Left lobe of liver (tissue), 2 donors: ENCODE data around the gene TRPV5. TPM values are rescaled to one million over a fixed set of nuclear protein-coding genes. Genes with fewer than 3 reads are reported as not detected.

Source experiments
- ATAC-seq: fragments of 200-7000 bp; cut with Tn5 transposase; one replicate; pipeline ENCODE4 v1.9.1; 2020; ENCODE audit warnings: mild to moderate bottlenecking, moderate library complexity
- DNase-seq: peaks from one replicate; pipeline ENCODE4 v3.0.0-alpha.2; 2020; ENCODE audit warnings: low spot score
- total RNA-seq: library from RNA; stranded (reverse); gene quantifications from one replicate; pipeline ENCODE4 v1.2.1, GENCODE V29; 2021
- donor health status: DM: no; HTN: no; CAD: no; lungs with moderate emphysema.
- donor health status: DM: no; HTN: yes; CAD: no.

The TRPV5 gene
- total RNA-seq, 1 donor from 2014 or later, result not detected

- DNase-seq (peak; percentile 38), ATAC-seq (peak; percentile 63)
Measured at GRCh38 chr7:142889816-142890215, 43.7 kb downstream of the TRPV5 start.

- no peak for ATAC-seq
- peak; percentile 6 for DNase-seq
Measured at GRCh38 chr7:142887282-142888015, 46.1 kb downstream of the TRPV5 start.

GRCh38 chr7:142886866-142887265 lies 46.7 kb downstream of the TRPV5 start:
- DNase-seq (peak; percentile 24), ATAC-seq (no peak)

DNA sequence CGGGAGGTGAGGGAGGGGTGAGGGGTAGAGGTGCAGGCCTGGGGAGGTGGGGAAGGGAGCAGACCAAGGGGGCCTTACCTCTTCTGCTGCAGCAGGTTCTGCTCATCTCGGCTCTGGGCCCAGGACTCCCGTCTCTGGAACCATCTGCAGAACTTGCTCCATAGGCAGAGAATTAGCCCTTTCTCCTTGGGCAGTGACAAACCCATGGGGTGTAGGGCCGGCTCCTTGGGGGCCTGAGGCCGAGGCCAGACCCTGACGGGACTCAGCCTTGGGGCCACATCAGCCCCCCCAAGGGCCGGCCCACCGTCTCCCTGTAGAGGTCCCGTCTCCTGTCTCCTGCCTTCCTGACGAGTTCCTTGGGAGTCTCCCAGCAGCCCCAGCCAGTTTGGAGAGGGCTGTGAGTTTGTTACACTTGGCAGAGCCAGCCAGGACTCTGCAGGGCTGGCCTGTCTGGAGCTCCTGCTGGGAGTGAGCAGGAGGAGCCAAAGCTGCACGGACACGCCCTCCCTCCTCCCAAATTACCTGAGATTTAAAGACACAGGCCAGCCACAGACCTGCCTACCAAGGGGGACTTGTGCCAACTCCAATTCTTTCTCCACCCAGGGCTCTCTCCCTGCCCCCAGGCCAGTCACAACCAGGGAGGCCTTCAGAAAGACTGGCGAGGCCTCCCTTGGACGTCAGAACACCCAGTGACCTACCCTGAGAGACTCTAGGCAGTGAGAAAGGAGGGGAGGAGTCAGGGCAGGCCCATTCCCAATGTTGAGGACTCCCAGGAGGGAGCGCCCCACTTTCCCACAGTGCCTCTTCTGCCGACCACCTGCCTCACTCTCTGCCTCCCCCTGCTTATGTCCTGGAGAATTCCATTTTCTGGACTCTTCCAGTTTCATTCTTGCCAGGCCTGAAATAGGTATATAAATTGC lies 48.0 kb downstream of the TRPV5 start, which contains the start of gene TRPV6:
Gene TRPV6, minus strand, starts transcription at position 435 of the 920 bp plus-strand sequence.
- DNase-seq (peak; percentile 52), ATAC-seq (peak; percentile 85)

DNA sequence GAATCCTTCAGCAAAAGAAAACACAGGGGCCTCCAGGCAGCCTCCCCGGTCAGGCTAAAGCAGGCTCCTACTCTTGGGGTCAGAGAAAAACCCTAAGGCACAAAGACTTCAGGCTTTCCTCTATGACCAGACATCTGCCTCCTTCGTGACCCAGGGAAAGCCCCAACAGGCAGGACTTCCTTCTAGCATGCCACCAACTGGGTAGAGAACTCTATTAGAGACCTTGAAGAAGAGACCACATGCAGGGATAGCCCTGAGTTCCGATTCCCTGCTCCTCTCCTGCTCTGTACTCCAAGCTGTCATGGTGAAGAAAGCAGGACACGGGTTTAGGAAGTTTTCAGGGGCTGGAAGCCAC lies 49.3 kb downstream of the TRPV5 start:
- ATAC-seq, result no peak
- peak; percentile 21 for DNase-seq

- peak; percentile 30 for DNase-seq
Measured at GRCh38 chr7:142883571-142884285, 49.8 kb downstream of the TRPV5 start.

GRCh38 chr7:142883145-142883544 lies 50.4 kb downstream of the TRPV5 start:
- DNase-seq (no peak), ATAC-seq (no peak)

More at GRCh38 chr7:142883571-142884285, 49.8 kb downstream of the TRPV5 start:
- ATAC-seq, result no peak

- no peak for ATAC-seq
- DNase-seq, result no peak
Measured at GRCh38 chr7:142882338-142882678, 51.2 kb downstream of the TRPV5 start.

- ATAC-seq, result no peak
Measured at GRCh38 chr7:142881586-142882337, 51.8 kb downstream of the TRPV5 start.

DNA sequence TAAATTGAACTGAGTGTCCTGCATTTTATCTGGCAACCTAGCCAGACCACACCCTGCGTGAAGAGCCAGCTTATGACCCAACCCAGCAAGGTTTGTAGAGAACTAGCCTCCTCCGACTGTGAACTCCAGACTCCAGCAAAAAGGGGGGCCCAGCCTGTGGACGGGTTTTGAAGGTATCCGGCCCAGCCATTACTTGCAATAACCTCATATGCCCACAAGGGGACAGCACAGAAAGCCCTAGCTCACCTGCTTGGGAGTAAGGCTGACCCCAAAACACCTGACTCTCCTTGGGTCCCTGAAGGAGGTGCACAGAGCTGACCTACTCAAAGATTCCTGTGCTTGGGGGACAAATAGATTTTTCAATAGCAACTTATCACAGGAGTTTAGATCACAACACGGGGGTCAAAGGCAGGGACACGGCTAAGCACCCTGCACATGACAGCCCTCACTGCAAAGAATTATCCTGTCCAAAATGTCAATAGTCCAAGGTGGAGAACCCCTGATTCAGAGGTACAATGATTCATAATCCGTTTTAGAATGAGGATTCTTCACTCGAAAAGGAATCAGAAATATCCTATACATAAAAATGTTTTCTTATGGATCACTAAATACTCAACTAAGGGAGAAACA lies 52.6 kb downstream of the TRPV5 start:
- peak; percentile 77 for ATAC-seq
- DNase-seq, result peak; percentile 45

More at GRCh38 chr7:142881586-142882337, 51.8 kb downstream of the TRPV5 start:
- DNase-seq, result peak; percentile 31

GRCh38 chr7:142879060-142879459 lies 54.5 kb downstream of the TRPV5 start:
- ATAC-seq, result no peak
- no peak for DNase-seq

DNA sequence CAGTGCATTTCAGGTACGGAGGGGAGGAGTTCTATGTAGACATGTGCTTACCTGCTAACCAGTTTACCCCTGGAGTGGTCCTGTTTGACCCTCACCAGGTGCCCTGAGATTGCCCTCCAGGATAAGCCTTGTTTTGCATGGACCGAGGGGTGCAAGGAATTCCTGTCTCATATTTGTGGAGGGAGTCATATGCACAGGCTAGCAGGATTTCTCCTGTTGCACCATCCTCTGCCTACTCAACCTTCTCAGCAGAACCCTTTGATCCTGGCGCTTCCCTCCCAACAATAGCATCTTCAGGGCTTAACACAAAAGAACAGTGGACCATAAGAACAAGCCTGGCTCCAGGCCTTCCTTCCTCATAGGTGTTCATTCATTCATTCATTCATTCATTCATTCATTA lies 55.2 kb downstream of the TRPV5 start:
- ATAC-seq (no peak), DNase-seq (no peak)

DNA sequence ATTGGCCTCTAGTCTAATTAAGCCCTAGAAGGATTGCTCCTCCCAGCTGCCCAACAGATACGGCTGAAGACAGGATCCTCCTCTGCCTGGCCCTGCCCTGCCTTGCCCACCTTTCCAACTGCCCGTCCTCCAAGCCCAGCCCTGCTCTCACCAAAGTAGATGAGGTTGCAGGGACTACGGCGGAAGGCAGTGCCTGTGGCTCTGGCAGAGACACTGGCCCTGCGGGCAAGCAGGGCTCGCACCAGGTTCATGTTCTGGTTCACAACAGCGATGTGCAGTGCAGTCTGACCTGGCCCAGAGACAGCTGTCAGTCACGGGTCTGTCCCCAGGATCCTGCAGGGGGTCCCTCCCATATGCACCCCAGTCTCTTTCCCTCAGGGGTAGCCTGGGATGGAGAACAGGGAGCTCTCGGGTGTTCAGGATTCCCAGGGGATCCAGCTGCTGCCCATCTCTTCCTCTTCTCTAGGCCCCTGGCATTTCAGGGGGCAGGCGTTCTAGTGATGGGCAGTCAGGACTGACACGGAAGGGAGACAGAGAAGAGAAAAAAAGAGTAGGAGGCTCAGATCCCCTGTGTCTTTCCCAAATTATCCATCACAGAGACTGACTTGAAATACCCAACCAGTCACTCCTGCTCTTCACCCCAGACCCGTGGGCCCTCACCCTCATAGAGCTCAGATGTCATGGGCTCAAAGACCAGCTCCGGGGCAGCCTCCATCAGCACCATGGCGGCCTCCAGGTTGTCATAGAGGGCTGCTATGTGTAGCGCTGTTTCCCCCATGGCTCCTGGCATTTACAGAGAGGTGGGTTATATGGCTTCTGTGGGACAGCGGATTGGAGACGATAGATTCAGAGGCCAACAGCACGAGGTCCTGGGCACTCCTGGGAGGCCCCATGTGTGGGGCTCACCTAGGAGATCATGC lies 56.3 kb downstream of the TRPV5 start:
- no peak for ATAC-seq
- peak; percentile 37 for DNase-seq

DNA sequence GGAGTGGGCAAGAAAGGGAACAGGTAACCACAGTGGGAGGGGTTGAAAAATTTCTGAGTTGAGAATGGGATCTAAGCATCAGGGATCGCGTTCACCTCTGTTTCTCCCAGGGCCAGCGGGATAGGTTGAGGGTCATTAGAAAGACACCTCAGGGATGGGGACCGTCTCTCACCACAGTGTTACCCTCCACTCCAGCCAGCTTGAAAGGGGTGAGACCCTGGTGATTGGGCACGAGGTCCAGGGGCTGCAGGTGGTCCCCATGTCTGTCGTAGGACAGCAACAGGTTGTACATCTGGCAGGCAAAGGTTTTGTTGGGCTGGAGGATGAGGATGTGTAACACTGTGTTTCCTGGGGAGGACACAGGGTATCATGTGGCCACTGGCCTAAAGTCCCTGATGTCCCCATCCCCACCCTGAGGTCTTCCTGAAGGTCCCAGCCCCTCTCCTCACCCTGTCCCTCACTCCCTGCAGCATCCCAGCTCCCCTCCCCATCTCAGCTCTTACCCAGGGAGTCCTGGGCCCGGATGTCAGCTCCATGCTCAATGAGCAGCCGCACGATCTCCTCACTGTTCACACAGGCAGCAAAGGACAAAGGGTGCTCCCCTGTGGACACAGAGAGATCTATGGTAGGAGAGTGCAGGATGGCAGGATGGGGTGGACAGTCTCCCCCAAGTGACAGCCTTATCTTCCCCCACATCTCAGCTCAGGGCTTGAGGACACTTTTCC lies 57.1 kb downstream of the TRPV5 start:
- no peak for DNase-seq
- ATAC-seq, result no peak

DNA sequence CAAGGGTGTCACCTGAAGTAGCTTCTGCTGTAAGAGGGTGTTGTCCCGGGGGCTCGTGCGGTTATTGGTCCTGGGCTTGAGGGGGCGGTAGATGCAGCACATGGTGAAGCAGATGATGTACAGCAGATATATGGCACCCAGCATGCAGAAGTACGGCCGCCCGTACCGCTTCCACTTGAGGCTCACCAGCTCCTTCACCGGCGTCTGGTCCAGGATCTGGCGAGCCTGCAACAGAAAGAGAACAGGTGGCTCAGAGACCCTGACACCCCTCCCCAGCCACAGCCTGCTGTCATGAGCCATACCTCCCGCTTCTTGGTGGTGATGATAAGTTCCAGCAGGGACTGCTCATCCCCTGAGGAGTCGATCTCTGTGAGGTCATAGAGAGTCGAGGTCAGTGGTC lies 58.1 kb downstream of the TRPV5 start:
- DNase-seq (peak; percentile 21), ATAC-seq (no peak)

DNA sequence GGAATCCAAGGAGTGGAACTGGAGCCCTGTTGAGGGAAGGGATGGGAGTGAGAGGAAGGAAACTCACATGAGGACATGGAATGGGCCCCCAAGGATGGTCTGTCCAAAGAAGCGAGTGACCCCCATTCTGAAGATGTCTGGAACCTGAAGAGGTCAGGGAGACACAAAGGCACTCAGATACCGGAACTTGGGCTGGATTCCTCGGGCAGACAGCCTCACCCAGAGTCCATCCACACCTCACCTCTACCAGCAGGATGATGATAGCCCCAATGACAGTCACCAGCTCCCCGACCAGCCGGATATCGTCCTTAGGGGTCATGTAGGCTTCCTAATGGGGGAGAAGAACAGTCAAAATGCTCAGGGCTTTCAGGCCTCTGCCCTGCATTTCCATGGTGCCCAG lies 58.7 kb downstream of the TRPV5 start:
- no peak for DNase-seq
- no peak for ATAC-seq

GRCh38 chr7:142874409-142874808 lies 59.1 kb downstream of the TRPV5 start:
- DNase-seq, result no peak
- no peak for ATAC-seq

DNA sequence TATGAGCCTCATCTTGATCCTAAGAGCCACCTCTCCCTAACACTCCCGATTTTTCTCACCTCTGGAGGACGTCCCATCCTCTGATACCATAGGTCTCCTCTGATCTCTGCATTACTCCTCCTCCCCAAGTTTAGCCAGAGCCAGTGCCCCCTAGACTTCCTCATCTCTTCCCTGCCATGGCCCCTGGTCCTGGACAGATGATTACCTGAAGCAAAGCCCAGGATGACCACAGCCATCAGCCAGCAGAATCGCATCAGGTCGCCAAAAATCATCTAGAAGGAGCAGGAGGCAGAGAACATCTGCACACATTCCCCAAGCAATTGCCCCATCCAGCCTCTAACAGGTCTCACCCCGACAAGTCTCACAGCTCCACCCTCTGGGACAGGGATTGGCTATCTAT lies 59.7 kb downstream of the TRPV5 start:
- no peak for ATAC-seq
- DNase-seq, result peak; percentile 10
